Measurements from ENCODE around the gene SLC35F1. TPM values are rescaled to one million over a fixed set of nuclear protein-coding genes. Genes with fewer than 3 reads are reported as not detected.

Gene SLC35F1
- total and polyA plus RNA-seq, 10 of the 15 experiments (the other 5 are each of a cell fraction or from before 2014, with no cell fraction given) = 0.01 TPM; not detected in 9

- H3K27me3 ChIP-seq (replicated peaks in 1 of 2; ENCODE audit: control insufficient read depth in 2 of 2, insufficient read depth in 2 of 2, low read length in 1 of 2) = no peaks in the 10 kb centered on the region
- H3K27ac ChIP-seq (ENCODE audit: control insufficient read depth, insufficient read depth) = no peak overlapping the region
- 65% methylated on average over 3 of the region's 3 CpGs for WGBS (ENCODE audit: insufficient coverage, insufficient replicate concordance, low lambda C conversion rate, missing lambda C conversion rate)
- no peak overlapping the region for H3K9ac ChIP-seq (ENCODE audit: control insufficient read depth, insufficient read depth, low read length)
- ChIA-PET CTCF (interaction anchor here (0.9 to 1.6 kb wide), 3 partner anchors 8 to 15 kb away, joined by 3 read pairs; no protein-coding TSS in a partner anchor), RAD21 (ENCODE audit: unreplicated experiment) (no interaction called here), SMC1A (ENCODE audit: uncharacterized antibody, unreplicated experiment) (no interaction called here), POLR2A (no interaction called here)
- no peaks in the 10 kb centered on the region for H3K4me1 ChIP-seq (ENCODE audit: control insufficient read depth, insufficient read depth, low read length)
- no peak overlapping the region for H3K4me2 ChIP-seq (ENCODE audit: control insufficient read depth, insufficient read depth)
- FAIRE-seq = no peak
- ATAC-seq = no peak
- H3K4me3 ChIP-seq = no peak overlapping the region; the same call in 1 of the 2 replicates
- no peaks in the 10 kb centered on the region for H4K20me1 ChIP-seq (ENCODE audit: control insufficient read depth, insufficient read depth)
- BruUV-seq (replicated peaks) = no TSS peak
- H3K36me3 ChIP-seq (ENCODE audit: control insufficient read depth in 2 of 2, insufficient read depth in 2 of 2, low read length in 1 of 2) = no peaks in the 10 kb centered on the region
- TF ChIP-seq SPI1 (IDR thresholded peaks at IDR 0.05; ENCODE audit: borderline replicate concordance, insufficient read depth, low read depth, low read length) = no peak
- TF ChIP-seq KAT2A (conservative IDR thresholded peaks at IDR 0.05; ENCODE audit: control insufficient read depth, low read depth, low read length) = no peak
- no peak for TF ChIP-seq BACH1 (IDR thresholded peaks at IDR 0.05; ENCODE audit: borderline replicate concordance)
- no peak for TF ChIP-seq ZNF207 (IDR thresholded peaks at IDR 0.05; ENCODE audit: borderline replicate concordance)
- TF ChIP-seq HDGF (IDR thresholded peaks at IDR 0.05) = no peak
- H3K9me3 ChIP-seq (replicated peaks; ENCODE audit: control insufficient read depth, insufficient read depth, low read length) = no peaks in the 10 kb centered on the region
- no peak for DNase-seq (ENCODE audit: low read depth, low spot score)
- H3K79me2 ChIP-seq (ENCODE audit: control insufficient read depth, insufficient read depth, low read length) = no peaks in the 10 kb centered on the region
- intact Hi-C loops (cut with micrococcal nuclease; ENCODE audit: unreplicated experiment) = no loop called here
- no peak overlapping the region for H2AFZ ChIP-seq (ENCODE audit: control insufficient read depth, low read depth, low read length)
- in situ Hi-C loops (cut with MboI) = no loop called here
These were observed 215.2 kb downstream of the SLC35F1 start for GRCh38 chr6:118122161-118122725.

- no peak for FAIRE-seq
- DNase-seq (ENCODE audit: low read depth, low spot score) = no peak
- 0% methylated on average over 1 of the region's 1 CpG for WGBS (ENCODE audit: insufficient coverage, insufficient replicate concordance, low lambda C conversion rate, missing lambda C conversion rate)
- H3K9me3 ChIP-seq (replicated peaks; ENCODE audit: control insufficient read depth, insufficient read depth, low read length) = no peaks in the 10 kb centered on the region
- no peak overlapping the region for H3K4me2 ChIP-seq (ENCODE audit: control insufficient read depth, insufficient read depth)
- no peak overlapping the region for H3K27ac ChIP-seq (ENCODE audit: control insufficient read depth, insufficient read depth)
- ChIA-PET SMC1A (ENCODE audit: uncharacterized antibody, unreplicated experiment) (no interaction called here), POLR2A (no interaction called here), RAD21 (ENCODE audit: unreplicated experiment) (no interaction called here), CTCF (interaction anchor here (0.9 to 1.6 kb wide), 3 partner anchors 8 to 14 kb away, joined by 3 read pairs; no protein-coding TSS in a partner anchor)
- no peaks in the 10 kb centered on the region for H3K4me1 ChIP-seq (ENCODE audit: control insufficient read depth, insufficient read depth, low read length)
- H4K20me1 ChIP-seq (ENCODE audit: control insufficient read depth, insufficient read depth) = no peaks in the 10 kb centered on the region
- no peak overlapping the region; the same call in 1 of the 2 replicates for H3K4me3 ChIP-seq
- no peaks in the 10 kb centered on the region for H3K79me2 ChIP-seq (ENCODE audit: control insufficient read depth, insufficient read depth, low read length)
- no peaks in the 10 kb centered on the region for H3K27me3 ChIP-seq (replicated peaks in 1 of 2; ENCODE audit: control insufficient read depth in 2 of 2, insufficient read depth in 2 of 2, low read length in 1 of 2)
- no peak for TF ChIP-seq RELB (IDR thresholded peaks at IDR 0.05; ENCODE audit: low read depth)
- no peak overlapping the region for H3K9ac ChIP-seq (ENCODE audit: control insufficient read depth, insufficient read depth, low read length)
- 0 out of 3 replicates have a peak, but pooled peaks have one; percentile 29 for ATAC-seq
- H2AFZ ChIP-seq (ENCODE audit: control insufficient read depth, low read depth, low read length) = no peak overlapping the region
- in situ Hi-C loops (cut with MboI) = no loop called here
- intact Hi-C loops (cut with micrococcal nuclease; ENCODE audit: unreplicated experiment) = no loop called here
- no TSS peak for BruUV-seq (replicated peaks)
- H3K36me3 ChIP-seq (ENCODE audit: control insufficient read depth in 2 of 2, insufficient read depth in 2 of 2, low read length in 1 of 2) = no peaks in the 10 kb centered on the region
These were observed 215.7 kb downstream of the SLC35F1 start for GRCh38 chr6:118122801-118123200.
